HG02571 (cell line): ENCODE measurements around the gene RPS5.
"Not testable (repeated sequence)": the region's sequence is repeated elsewhere in the genome, so short reads cannot be mapped to it uniquely, and the experiment has no call there.

Source experiments
- ATAC-seq: cut with Tn5 transposase; IDR thresholded peaks from one replicate; pipeline ENCODE4 v1.9.1; 2021; ENCODE audit warnings: mild to moderate bottlenecking, moderate library complexity; ENCODE audit not compliant: unreplicated experiment

Gene RPS5

DNA sequence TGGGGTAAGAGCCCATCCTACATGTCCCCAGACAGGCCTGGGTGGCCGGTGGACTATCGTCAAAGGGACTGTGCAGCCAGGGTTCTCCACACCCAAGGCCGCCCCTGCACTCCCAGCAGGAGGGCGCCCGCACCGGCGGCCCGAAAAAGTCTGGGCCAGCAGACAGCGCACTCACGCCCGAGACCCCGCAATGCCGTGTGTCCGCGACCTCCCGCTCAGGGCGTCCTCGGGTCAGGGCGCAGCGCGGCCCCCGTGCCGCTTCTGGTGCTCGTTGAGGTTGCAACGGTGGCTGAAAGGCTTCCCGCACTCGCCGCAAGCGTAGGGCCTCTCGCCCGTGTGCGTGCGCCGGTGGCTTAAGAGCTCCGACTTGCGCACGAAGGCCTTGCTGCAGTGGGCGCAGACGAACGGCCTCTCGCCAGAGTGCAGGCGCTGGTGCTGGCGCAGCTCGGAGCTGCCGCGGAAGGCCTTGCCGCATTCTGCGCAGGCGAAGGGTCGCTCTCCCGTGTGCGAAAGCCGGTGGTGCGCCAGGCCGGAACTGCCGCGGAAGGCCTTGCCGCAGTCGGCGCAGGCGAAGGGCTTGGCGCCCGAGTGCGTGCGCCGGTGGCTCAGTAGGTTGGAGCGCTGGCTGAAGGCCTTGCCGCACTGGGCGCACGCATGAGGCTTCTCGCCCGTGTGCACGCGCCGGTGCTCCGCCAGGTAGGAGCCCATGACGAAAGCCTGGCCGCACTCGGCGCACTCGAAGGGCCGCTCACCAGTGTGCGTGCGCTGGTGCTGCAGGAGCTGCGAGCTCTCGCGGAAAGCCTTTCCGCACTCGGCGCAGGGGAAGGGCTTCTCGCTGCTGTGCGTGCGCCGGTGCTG lies 30.9 kb upstream of the RPS5 start:
- no peak for ATAC-seq

DNA sequence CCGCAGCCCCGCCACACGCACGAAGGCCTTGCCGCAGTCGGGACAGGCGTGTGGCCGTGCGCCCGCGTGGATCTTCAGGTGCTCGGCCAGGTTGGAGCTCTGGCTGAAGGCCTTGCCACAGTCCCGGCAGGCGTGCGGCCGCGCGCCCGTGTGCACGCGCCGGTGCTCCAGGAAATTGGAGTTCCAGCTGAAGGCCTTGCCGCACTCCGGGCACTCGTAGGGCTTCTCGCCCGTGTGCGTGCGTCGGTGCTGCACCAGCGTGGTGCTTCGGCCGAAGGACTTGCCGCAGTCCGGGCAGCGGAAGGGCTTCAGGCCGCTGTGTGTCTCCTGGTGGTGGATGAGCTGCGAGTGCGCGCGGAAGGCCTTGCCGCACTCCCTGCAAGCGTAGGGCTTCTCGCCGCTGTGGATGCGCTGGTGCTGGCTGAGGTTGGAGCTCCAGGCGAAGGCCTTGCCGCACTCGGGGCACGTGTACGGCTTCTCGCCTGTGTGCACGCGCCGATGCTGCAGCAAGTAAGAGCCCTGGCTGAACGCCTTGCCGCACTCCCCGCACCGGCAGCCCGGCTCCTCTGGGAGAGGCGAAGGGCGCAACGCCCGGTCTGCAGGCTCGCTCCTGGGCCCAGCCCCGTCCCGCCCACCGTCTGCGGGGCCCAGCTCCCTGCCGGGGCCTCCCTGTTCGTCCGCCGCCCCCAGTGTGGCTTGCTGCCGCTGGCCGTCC lies 30.1 kb upstream of the RPS5 start:
- ATAC-seq: no peak

DNA sequence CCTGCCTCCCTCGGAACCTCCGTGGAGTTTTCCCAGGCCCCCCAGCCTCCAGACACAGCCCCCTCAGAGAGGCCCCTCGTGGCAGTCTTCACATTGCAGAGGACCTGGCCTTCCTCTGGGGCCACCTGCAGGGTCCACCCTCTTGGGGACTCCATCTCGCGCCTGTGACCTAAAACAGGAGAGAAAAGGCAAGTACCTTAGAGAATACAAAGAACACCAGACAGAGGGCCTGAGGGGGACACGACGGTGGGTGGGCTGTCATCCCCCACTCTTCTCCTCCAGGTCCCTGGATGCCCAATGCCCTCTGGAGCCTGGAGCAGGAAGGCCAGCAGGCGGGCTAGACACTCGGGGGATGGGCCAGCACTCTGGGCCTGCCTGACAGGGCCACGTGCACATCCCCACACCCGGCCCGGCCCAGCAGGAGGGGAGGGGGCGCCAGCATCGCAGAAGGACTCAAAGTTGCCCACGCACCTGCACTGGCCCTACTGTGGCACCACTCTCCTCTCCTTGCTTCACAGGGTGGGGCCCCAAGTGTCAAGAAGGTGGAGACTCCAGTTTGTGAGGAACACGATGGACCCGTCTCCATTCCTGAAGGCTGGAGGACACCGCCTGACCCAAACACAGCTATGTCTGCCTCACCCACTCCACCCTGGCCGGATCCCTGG lies 29.5 kb upstream of the RPS5 start:
- ATAC-seq: no peak

DNA sequence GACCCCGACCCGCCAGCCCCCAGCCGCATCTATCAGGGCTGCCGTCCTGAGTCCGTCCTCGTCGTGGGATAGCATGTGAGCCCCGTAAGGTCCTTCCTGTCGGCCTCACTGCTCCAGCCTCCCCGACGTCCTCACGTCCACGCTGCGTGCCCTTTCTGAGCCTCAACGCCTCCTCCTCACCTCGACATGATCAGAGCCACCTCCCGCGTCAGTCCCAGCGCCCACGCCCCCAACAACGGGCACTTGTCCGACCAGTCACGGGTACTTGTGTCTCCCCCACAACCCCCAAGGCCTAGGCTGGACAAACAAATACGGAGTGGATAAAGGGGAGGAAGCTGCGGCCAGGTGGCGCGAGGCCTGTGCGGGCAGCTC lies 25.2 kb upstream of the RPS5 start:
- ATAC-seq: peak; percentile 5

DNA sequence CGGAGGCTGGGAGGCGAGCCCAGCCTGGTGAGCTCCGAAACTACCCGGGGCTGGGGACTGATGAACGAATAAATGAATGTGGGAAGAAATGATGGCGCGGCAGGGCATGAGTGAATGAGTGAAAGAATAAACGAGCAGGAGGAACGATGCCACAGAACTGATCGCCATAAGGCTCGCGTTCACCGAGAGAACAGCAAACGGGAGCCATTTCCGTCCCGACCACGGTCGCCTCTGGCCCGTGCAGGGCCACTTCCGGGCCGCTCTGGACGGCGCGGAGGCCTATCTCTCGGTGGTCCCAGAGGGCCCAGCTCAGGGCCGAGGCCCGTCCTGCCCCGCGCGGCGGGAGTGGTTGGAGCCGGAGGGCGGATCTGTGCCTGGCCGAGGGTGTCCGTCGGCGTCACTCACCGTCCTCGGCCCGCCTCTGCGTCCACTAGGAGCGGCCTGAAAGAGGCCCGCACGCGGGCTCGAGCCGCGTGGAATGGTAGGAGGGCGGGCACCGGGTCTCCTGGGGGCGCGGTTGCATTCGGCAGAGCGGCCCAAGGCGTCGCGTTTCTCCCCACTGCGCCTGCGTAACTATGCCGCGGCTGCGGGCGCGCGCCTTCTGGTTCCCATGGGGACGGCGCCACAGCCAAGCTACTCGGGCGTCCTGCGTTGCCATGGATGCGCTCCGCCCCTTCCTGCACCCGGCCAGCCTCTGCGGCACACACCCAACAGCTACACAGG lies 24.6 kb upstream of the RPS5 start, which contains the start of gene ZNF497:
Gene ZNF497 (minus strand): TSS at position 480 of the 723 bp plus-strand sequence. CDS start 5,116 bp downstream, outside the sequence.
- ATAC-seq: peak; percentile 89

DNA sequence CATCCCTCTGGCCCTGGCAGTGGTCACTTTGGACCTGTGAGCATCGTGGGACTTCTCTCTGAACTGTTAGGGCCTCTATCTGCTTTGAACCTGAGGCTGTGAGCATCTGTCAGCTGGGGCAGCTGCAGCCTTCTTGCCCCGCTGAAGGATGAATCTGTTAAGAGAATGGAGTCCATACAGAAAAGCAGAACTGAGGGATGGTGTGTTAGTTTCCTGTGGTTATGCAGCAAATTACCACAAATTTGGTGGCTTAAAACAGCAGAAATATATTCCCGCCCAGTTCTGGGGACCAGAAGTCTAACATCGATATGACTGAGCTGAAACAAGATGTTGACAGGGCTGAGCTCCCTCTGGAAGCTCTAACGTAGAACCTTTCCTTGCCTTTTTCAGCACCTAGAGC lies 22.9 kb upstream of the RPS5 start:
- no peak for ATAC-seq

DNA sequence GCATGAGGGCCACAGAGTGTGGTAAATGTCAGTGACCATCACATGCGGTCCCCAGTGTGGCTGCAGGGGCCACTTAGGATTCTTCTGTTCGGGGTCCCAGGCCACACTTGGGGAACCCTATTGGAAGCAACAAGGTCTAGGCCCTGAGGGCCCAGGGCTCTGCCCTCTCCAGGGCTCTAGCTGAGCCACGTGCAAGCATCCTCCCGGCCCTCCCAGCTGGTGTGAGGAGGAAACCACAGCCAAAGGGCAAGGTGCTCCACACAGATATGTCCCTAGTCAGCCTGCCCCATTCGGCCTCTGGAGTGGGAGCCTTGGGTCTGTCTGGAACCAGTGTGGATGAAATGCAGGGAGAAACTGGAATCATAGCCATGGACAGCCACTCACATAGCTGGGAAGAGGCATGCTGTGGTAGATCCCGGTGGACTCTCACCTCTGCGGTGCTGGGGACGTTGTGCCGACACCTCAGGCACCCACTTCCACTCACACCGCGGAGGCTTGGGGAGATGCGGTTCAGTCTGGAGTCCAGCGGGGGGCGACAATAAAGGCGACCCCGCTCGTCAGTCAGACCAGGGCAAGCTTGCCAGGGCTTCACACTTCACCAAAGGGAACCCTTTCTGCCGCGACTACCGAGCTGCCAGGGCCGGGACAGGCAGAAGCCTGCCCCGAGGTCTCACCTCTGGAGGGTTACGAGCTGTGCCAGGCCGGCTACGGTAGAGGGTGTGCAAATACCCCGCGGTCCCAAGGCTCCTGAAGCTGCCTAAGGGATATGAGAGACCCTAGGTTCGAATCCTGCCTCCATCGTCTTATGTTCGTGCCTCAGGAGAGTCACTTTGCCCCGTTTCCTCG lies 20.3 kb upstream of the RPS5 start:
- no peak for ATAC-seq

DNA sequence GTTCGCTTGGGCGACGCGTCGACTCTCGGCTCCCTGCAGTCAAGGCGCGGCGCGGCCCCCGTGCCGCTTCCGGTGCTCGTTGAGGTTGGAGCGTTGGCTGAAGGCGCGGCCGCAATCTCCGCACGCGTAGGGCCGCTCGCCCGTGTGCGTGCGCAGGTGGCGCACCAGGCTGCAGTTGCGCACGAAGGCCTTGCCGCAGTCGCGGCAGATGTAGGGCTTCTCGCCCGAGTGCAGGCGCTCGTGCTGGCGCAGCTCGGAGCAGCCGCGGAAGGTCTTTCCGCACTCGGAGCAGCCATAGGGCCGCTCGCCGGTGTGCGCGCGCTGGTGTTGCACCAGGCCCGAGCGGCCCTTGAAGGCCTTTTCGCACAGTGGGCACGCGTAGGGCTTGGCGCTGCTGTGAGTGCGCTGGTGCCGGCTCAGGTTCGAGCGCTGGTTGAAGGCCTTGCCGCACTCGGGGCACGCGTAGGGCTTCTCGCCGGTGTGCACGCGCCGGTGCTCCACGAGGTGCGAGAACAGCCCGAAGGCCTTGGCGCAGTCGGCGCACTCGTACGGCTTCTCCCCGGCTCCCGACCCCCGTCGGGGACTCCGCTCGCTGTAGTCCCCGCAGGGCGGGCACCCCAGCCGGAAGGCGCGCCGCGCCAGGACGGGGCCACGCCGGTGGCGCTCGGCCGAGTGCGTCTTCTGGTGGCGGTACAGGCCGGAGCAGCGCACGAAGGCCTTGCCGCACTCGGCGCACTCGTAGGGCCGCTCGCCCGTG lies 19.2 kb upstream of the RPS5 start:
- no peak for ATAC-seq

DNA sequence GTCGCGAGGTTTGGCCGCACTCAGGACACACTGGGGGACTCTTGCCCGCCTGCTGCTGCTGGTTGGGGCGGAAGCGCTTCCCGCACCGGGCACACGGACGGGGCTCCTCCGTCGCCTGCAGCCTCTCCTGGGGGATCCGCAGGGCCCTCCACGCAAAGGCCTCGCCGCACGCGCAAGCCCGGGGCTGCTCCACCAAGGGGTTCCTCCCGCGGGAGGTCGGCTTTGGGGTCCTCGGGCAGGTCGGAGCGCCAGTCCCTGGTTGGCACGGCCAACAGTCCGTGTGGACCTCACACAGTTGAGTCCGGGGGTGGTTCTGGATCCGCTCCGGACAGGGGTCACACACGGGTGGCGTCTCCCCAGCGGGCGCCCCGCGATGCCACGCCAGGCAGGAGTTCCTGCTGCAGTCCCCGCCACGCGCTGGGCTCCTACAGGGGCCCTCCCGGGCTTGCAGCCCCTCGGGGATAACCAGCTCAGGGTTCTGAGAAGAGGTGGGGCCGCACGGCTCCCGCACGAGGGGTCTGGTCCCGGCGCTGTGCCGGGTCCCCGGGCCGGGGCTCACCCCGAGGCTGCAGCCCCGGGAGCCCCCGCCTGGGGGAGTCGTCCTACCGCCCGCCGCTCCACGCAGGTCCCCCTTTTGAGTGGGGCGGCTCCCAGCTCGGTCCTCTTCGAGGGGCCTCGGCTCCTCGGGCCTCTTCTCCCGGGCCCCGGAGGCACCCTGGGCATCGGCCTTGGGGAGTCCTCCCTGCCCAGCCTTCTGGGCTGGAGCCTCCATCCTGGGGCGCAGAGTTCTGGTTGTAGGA lies 18.3 kb upstream of the RPS5 start:
- no peak for ATAC-seq

DNA sequence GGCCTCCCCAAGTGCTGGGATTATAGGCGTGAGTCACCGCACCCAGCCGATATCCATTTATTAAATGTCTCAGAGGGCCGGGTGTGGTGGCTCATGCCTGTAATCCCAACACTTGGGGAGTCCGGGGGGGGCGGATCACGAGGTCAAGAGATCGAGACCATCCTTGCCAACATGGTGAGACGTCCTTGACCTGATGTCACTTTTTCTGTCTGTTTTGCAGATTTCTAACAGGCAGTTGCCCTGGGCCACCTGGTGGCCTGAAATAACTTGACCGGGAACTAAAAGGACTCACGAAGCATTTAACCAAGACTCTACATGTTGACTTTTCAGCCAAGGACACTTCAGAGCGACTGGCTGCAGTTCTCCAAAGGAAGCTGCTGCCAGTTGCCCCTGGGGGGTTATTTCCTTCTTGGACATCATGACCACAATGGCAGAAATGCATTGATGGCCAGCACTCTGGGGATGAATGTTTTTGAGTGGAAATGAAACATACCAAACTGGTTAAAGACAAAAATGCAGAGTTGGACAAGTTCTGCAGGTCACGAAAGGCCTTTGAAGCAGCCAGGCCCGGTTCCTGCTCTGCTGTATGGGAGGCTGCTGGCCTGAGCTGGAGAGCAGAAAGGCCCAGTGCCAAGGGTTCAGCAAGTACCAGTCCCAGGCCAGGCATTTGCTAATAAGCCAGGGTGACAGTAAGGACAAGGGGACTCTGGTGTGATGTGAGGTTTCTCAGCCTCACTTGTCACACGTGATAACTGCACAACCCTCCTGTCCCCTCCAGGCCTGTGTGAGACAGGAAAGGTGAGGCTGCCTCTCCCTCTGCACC lies 14.5 kb upstream of the RPS5 start:
- no peak for ATAC-seq

DNA sequence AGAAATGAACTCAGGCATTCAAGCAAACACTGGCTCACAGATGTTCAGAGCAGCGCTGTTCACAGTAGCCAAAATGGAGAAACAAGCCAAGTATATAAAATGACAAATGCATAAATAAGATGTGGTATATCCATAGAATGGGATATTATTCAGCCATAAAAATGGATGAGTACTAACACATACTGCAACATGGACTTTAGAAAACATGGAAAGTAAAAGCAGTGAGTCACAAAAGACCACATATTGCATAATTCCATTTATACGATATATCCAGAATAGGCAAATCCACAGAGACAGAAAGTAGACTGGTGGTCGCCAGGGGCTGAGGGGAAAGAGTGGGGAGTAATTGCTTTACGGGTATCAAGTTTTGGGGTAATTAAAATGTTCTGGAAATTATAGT lies 12.9 kb upstream of the RPS5 start:
- ATAC-seq: no peak

DNA sequence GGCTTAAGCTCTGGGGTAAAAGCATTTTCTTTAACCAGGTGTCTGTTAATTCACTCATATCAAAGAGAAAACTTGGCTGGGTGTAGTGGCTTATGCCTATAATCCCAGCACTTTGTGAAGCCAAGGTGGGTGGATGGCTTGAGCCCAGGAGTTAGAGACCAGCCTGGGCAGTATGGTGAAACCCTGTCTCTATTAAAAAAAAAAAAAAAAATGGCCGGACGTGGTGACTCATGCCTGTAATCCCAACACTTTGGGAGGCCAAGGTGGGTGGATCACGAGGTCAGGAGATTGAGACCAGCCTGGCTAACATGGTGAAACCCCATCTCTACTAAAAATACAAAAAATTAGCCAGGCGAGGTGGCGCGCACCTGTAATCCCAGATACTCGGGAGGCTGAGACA lies 10.3 kb upstream of the RPS5 start:
- ATAC-seq: not testable (repeated sequence)

DNA sequence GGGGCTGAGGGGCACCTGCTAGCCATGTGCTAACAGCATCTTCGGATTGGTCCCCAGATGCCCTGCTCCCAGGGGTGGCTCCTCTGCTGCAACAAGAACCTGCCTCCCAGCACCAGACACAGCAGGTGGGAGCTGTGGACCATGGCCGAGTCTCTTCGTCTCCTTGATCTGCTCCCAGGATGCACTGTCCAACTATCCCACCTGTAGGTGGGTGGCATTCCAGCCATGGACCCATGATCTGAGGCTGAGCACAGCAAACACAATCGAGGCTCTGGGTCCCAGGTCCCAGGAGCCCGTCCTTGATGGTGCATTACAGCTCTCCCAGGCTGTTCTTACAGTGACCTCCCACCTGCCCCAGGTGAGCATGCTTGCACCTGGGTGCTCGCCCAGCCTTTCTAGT lies 7.8 kb upstream of the RPS5 start:
- no peak for ATAC-seq

DNA sequence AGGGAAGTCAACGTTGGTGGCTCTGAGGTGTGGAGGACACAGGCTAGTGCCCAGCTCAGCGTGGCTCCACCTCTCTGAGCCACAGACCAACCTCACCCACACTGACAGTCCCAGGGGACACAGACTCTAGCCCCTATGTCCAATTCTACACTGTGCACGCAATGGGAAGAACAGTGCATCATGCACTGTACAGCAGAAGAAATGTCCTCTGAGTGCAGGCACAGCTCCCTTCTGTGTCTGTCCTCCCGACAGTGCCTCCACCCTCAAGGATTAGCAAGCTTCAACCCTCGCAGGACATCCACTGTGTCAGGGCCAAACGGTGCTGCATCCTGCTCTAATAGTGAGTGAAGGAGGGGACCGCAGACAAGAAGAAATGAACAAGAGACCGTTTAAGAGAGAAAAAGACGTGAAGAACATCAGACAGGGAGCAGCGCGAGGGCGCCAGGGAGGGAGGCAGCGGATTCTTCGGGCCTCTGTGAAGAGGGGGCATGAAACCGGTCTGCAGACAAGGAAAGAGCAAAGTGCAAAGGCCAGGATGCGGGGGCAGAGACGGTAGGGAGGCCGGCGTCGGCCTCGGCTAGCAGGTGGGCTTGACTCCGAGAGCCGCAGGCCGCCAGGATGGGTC lies 6.9 kb upstream of the RPS5 start:
- peak; percentile 0 for ATAC-seq

DNA sequence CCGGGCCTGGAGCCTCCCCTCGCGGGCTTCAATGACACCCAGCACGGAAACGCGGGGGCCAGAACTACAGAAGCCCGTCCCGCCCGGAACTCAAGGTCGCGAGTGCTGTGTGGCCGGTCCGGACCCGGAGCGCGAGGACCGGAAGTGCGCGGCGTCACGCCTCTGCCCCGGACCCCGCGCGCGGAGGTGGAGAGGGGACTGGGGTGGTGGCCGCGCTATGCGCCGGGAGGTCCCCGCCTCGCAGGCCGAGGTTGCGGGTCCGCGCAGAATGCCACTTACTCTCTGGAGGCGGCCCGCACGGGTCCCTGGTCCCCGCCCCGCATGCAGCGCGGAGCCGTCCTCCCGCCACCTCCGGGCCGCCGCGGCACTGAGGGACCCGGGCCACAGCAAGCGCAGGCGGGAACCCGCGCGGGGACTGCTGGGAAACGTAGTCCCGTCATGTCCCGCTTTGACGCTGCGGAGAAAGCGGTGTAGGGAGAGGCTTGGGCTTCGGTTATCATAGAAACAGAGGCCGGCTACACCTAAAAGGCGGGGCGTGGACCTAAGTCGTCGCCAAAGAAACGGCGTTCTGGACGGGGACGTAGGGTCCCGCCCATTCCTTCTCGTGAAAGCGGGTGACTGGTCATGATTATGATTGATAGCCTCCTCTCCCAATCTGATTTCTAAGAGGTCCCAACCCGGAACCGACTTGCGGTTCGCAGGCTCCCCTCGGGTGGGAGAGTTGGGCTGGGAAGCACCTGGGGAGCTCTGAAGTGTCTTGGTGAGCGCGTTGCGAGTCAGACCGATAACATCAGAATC lies 6.2 kb upstream of the RPS5 start, which contains the start of gene ZNF837:
Gene ZNF837 (minus strand): TSS at position 369 of the 798 bp plus-strand sequence. CDS start 11,698 bp downstream, outside the sequence.
- ATAC-seq: peak; percentile 78

DNA sequence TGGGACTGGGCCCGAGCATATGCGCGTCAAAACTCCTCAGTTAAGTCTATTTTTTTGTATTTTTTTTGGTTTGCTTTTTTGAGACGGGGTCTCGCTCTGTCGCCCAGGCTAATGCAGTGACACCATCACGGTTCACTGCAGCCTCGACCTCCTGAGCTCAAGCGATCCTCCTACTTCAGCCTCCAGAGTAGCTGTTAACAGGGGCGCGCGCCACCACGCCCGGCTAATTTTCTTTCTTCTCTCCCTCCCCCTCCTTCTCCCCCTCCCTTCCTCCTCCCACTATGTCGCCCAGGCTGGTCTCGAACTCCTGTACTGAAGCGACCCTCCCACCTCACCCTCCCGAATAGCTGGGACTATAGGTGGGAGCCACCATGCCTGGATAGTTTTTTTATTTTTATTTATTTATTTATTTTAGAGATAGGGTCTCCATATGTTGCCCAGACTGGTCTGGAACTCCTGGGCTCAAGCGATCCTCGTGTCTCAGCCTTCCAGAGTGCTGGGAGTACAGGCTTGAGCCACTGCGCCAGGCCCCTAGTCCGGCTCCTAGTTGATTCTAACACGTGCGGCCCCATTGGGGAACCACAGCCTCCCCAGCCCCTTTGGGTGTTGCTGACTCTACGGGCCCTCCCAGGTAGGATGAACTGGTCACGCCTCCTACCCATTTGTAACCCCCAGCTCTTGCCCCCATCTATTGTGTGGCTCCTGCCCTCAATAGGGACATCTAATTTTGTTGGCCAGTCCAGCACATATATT lies 5.4 kb upstream of the RPS5 start:
- no peak for ATAC-seq
